GM21381 (cell line): ENCODE results near the gene GMDS.

ENCODE experiments used
- ATAC-seq: cut with Tn5 transposase; IDR thresholded peaks from one replicate; pipeline ENCODE4 v1.9.1; 2021; ENCODE audit warnings: mild to moderate bottlenecking, moderate library complexity; ENCODE audit not compliant: unreplicated experiment

Gene GMDS

GRCh38 chr6:1795910-1796309 is 449.5 kb downstream of the GMDS start:
- ATAC-seq = no peak

DNA sequence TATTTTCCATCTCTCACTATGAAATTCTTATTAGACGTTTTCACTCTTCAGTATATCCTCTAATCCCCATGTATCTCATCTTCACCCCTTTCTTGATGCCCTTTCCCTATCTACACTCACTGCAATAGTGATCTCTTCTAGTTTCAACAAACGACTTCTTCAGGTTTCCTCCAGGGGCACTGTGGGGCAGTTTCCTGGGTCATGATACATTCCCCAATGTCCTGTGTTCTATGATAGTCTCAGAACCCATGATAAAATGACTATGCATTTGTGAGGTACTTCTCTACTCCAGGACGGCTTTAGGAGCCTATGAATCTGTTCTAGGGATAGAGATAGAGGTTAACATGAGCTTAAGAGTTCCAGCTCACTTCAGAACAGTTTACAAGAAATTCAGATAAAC is 452.4 kb downstream of the GMDS start:
- no peak for ATAC-seq

- ATAC-seq = no peak
Measured at GRCh38 chr6:1790684-1791083, 454.7 kb downstream of the GMDS start.

DNA sequence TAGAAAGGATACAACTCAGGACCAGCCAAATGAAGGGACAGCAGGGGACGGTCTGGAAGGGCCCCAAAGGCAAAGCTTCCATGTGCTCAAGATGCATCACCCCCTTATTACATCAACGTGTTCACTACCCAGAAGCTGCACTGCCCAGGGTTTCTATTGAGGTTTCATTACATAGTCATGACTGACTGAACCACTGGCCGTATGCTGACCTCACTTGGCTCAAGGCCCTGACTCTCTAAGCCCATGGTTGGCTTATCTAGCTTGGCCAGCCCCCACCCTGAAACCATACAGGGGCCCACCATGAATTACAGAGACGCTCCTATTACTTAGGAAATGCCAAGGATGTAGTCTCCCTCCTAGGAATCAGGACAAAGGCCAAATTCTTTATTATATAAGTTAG is 456.3 kb downstream of the GMDS start:
- ATAC-seq = no peak

DNA sequence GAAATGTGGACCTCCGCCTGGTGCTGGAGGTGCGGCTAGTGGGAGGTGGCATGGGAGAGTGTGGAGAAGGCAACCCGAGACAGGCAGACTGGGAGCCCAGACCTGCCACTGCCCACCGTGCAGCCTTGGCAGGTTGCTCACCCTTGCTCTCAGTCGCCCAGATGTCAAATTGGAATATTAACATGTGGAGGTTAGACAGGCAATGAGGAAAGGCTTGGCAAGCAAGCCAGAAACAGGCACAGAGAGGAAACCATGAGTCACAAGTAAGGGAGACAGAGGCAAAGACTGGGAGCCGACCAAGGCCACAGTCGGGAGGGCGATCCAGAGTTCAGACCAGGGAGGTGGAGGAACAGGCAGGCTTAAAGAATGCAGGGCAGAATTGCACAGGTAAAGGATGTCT is 457.5 kb downstream of the GMDS start:
- ATAC-seq = no peak

GRCh38 chr6:1786455-1787453 is 458.7 kb downstream of the GMDS start:
- no peak for ATAC-seq

- ATAC-seq = no peak
Measured at GRCh38 chr6:1784422-1784884, 461.0 kb downstream of the GMDS start.

DNA sequence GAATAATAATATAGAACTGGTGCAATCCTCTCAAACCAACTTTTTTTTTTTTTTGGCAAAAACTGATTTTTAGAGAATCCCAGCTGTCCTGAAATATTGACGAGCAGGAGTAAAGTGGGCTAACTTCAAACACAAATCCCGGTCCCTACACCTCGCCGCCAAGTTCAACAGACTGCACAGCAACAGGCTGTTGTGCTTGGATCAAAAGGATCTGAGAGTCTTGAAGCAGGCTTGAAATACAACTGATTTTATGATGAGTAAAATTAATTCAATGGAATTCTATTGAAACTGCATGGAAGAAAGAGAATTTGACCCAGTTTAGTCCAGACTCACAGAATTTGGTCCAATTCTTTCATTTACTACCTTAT is 463.6 kb downstream of the GMDS start:
- ATAC-seq = no peak

DNA sequence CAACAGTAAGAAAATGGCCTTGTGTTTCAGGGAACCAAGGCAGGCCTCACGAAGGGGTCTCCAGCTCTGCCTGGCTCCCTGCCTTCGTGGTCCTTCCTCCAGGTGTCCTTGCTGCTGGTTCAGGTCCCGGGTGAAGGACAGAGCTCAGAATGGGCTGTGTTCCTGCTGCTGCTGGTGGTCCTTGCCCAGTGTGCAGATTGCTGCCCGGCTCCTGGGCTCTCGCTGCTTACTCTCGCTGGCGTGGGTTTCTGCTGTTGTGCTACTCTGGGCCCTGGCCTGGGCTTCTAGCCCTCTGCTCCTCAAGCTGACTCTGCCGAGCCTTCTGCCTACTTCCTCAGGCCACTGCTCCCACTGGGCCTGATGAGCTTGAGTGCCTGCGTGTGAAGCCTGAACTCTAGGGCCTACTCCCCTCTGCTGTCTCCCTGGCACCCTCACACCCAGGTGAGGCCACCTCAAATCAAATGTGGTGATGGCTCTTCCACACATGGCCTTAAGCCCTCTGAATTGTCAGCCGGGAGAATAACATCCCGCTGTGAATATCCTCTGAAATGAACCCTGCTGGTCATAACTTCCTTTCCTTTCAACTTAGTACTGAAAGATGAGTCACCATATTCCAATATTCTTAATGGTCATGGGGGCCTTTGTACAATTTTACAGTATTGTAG is 464.1 kb downstream of the GMDS start:
- no peak for ATAC-seq

DNA sequence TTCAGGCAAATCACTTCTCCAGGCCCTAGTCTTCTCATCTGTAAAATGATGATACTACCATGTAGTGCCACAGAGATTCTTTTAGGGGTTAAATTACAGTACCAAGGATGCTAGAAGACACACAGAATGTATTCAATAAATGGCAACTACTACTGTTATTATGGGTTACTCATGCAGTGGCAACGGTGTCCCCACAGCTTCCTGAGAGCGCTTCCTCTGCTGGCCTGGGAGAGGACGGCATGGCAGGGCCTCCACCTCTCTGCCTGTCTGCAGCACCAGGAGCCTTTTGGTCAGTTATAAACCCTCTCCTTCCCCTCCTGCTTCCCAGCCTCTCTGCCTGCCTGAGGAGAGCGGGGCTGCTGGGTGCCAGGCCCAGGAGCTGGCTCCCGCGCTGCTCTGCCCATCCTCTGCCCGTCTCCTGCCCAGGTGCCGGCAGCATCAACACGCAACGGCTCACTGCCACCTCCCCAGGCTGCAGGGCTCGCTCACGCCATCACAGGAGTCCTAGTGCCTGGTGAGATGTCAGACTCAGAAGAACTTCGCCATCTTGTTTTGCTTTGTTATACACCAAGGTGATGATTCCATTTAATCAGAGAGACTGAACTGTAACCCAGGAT is 465.0 kb downstream of the GMDS start:
- ATAC-seq = no peak

DNA sequence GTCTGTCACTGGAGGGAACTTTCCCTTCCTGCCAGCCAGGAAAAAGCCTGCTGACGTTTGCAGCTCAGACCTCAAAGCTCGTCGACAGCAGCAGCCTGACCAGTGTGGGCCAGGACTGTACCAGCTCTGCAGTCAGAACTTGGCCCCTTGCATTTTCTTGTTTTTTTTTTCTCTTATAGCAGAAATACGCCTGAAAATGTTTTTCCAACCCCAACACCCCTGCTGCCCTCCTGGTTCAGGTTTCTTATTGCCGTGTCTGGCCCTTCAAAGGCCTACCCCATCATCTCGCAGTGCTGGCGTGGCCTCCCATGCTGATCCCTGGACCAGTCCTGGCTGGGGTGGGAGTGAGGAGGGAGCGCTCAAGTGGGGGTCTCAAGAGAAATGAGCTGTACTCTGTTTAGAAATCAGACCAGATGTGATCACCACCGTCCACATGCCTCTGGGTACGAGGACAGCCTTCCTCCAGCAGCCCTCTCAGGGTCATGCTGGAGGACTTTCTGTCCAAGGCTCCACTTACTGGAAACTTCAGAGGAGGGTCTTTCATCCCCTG is 466.6 kb downstream of the GMDS start:
- ATAC-seq = no peak

GRCh38 chr6:1777921-1778685 is 467.3 kb downstream of the GMDS start:
- ATAC-seq = no peak

DNA sequence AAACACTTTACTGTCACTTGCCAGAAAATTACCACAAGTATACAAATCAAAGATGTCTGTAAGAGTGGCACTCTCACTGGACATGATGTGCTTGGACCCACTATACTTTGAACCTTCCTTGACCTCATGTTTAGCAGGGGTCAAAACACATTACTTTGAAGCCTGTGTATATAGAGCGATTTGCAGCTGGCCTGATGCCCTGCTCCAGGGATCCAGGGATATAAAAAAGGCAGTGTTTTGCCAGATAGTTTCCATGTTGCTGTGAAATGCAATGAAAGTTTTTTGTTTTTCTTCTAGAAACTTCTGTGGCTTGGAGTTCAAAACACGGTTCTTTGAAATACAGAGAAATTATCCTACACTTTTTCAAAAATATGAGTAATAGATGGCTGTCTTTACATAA is 470.0 kb downstream of the GMDS start:
- no peak for ATAC-seq

DNA sequence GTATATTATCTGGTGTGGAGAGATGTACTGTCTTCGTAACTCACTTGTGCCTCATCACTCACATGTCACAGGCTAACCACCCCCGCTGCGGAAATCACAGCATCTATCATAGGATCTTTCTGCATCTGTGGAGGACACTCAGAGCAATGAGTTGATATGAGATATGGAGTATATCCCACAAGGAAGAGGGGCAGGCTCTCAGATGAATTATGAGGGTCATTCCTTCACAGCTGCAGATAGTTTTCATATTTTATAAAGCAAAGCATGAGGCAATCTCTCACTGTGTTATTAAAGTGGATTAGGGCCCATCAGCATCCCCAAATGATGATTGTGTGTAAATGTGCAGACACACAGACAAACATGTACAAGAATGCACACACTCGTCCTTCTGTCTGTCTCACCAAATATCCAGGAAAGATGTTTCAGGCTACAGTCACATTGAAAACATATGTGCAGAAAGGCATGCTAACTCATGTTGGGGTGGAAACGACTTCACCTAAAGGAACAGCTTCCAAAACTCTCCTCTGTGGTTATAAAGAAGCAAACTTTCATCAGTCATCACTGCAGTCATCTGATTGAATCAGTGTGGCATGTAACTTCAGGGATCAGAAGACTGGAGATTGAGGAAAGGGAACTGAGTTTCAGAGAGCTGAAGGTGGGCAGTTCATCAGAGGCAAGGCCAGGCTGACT is 471.0 kb downstream of the GMDS start:
- no peak for ATAC-seq

GRCh38 chr6:1773700-1774099 is 471.7 kb downstream of the GMDS start:
- ATAC-seq = no peak

DNA sequence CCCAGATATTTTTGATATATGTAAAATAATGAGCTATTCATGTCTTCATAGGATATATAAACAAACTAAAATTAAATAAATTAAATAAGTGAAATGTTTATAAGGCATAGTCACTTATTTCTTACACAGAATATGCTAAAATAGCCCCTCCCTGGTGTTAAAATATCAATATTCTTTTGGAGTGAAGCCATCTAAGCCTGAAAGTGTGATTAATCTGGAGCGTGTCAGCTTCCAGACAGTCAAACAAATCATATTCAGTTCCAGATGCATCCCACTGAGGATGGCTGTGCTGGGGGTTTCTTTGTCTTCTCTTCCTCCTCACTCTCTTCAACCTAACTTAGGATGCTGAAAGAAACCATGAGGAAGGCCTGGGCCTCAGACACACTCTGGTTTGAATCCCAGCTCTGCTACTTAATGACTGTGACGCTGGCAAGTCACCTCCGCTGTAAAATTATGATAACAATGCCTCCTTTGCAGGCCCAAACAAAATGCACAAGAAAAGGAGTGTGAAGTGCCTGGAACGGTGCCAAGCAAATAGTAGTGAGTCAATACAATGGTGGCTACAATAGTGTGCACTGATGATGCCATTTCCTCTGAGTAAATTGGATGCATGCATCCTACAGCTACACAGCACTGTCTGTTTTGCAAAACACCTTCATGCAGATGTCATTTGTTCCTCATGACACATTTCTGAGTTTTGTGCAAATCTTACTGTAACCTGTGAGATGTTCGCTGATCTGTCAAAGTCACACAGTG is 474.3 kb downstream of the GMDS start:
- no peak for ATAC-seq

GRCh38 chr6:1770435-1770843 is 475.0 kb downstream of the GMDS start:
- ATAC-seq = peak; percentile 67

GRCh38 chr6:1767481-1768246 is 477.7 kb downstream of the GMDS start:
- no peak for ATAC-seq

- ATAC-seq = no peak
Measured at GRCh38 chr6:1766654-1767053, 478.8 kb downstream of the GMDS start.
